Activated B cell treated with CpG ODN at 0.5 μM for 24 hours (primary cell): ENCODE data around the gene FBXO24. TPM values are rescaled to one million over a fixed set of nuclear protein-coding genes. Genes with fewer than 3 reads are reported as not detected.

Source experiments
- ATAC-seq: fragments of 200-7000 bp; cut with Tn5 transposase; one replicate; pipeline ENCODE4 v1.10.0; 2021; ENCODE audit warnings: low read depth, mild to moderate bottlenecking, moderate library complexity
- CTCF ChIA-PET: fragments of 350-600 bp; sonication (Branson Sonifier 250); formaldehyde crosslinking; loops from one replicate; lab custom pipeline; 2021; ENCODE audit warnings: antibody characterized with exemption; lab: Charles Lee
- POLR2A ChIA-PET: fragments of 350-600 bp; sonication (Branson Sonifier 250); formaldehyde crosslinking; loops from one replicate; lab custom pipeline; 2021; ENCODE audit warnings: antibody characterized with exemption; lab: Charles Lee
- DNase-seq: peaks from one replicate; pipeline ENCODE4 v3.0.0; 2022
- H3K27ac Mint-ChIP-seq: one replicate; pipeline ENCODE4 v1.8.0; 2020; ENCODE audit warnings: mixed read lengths
- H3K27me3 Mint-ChIP-seq: one replicate; pipeline ENCODE4 v1.8.0; 2021; ENCODE audit warnings: mixed read lengths
- H3K36me3 Mint-ChIP-seq: one replicate; pipeline ENCODE4 v1.8.0; 2021; ENCODE audit warnings: low read depth, mixed read lengths
- H3K4me1 Mint-ChIP-seq: one replicate; pipeline ENCODE4 v1.8.0; 2021; ENCODE audit warnings: mixed read lengths
- H3K4me3 Mint-ChIP-seq: one replicate; pipeline ENCODE4 v1.8.0; 2020; ENCODE audit warnings: mild to moderate bottlenecking, mixed read lengths
- H3K9me3 Mint-ChIP-seq: one replicate; pipeline ENCODE4 v1.8.0; 2020; ENCODE audit warnings: mixed read lengths
- intact Hi-C: fragments of 100-400 bp; cut with micrococcal nuclease; formaldehyde crosslinking; loops from one replicate; pipeline ENCODE4 v1.15.1; 2024
- total RNA-seq: library from RNA; stranded (reverse); gene quantifications from 2 replicates; pipeline ENCODE4 v1.2.3, GENCODE V29; 2022
- TF ChIP-seq, protein P1 (sequence below): fragments of 200-600 bp; IDR thresholded peaks from one replicate; pipeline ENCODE4 v1.8.0; 2022; ENCODE audit warnings: antibody characterized with exemption, mild to moderate bottlenecking

Gene FBXO24
- total RNA-seq, 1 donor from 2014 or later, result 1.9 TPM

DNA sequence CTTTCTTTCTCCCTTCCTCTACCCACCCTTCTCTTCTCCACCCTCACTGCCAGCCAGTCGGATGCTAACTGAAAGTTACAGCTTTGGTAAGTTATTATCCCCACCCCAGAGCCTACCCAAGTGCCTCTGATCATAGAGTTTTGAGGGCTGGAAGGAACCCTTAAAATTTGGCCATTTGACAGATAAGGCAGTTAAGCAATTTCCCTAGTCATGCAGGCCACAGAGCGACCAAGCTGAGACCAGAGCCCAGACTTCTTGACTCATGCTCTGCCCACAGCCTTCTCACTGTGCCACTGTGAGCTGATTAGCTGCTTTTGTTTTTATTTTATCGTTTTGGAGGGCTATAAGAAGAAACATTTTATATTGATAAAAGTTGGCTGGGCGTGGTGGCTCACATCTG is 29.6 kb upstream of the FBXO24 start:
- H3K4me3 Mint-ChIP-seq, result no peak overlapping the region

DNA sequence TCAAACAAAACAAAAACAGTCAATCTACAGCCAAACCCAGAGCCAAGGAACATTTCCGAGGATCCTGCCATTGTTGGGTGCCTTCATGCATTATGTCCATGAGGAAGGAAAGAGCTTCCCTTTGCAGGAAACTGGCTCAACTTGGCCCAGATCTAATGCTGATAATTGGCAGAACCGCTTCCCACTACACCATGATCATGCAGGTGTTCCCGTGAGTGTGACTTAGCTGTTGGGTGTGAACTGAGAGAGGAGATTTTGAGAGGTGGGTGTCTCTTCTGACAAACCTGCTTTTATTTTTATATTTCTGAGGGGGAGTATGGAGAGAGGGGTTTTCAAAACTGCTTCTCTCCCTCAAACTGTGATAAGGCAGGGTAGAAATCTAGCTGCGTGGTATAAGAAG is 27.0 kb upstream of the FBXO24 start:
- no peak for ATAC-seq
- Mint-ChIP-seq H3K36me3 (peaks cover 23% of the 10 kb centered on the region), H3K27ac (no peak overlapping the region), H3K4me3 (no peak overlapping the region), H3K4me1 (peaks cover 9% of the 10 kb centered on the region), H3K27me3 (no peaks in the 10 kb centered on the region), H3K9me3 (no peaks in the 10 kb centered on the region)
- no peak for DNase-seq
- ChIA-PET POLR2A (interaction anchor here (0.6 to 1.6 kb wide), 5 partner anchors 17 to 122 kb away, joined by 3 to 8 read pairs (median 4); no protein-coding TSS in a partner anchor), CTCF (interaction anchor here (1.0 to 2.5 kb wide), 23 partner anchors 9 to 166 kb away, joined by 3 to 33 read pairs (median 7); partner anchors contain the start of genes FBXO24 and LRCH4)
- intact Hi-C loops, result loop anchor here (1.0 kb wide), 5 partner anchors 9 to 166 kb away; partner anchors contain the start of genes AGFG2 and NYAP1
- TF ChIP-seq, protein P1, sequence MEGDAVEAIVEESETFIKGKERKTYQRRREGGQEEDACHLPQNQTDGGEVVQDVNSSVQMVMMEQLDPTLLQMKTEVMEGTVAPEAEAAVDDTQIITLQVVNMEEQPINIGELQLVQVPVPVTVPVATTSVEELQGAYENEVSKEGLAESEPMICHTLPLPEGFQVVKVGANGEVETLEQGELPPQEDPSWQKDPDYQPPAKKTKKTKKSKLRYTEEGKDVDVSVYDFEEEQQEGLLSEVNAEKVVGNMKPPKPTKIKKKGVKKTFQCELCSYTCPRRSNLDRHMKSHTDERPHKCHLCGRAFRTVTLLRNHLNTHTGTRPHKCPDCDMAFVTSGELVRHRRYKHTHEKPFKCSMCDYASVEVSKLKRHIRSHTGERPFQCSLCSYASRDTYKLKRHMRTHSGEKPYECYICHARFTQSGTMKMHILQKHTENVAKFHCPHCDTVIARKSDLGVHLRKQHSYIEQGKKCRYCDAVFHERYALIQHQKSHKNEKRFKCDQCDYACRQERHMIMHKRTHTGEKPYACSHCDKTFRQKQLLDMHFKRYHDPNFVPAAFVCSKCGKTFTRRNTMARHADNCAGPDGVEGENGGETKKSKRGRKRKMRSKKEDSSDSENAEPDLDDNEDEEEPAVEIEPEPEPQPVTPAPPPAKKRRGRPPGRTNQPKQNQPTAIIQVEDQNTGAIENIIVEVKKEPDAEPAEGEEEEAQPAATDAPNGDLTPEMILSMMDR, result no peak

More for the DNA sequence above, 29.6 kb upstream of the FBXO24 start:
- POLR2A ChIA-PET, result interaction anchor here (0.6 to 0.7 kb wide), 2 partner anchors 32 to 85 kb away, joined by 5 read pairs; no protein-coding TSS in a partner anchor
- CTCF ChIA-PET, result no interaction called here
- Mint-ChIP-seq H3K9me3 (no peaks in the 10 kb centered on the region), H3K27ac (no peak overlapping the region), H3K36me3 (peaks cover 27% of the 10 kb centered on the region), H3K27me3 (no peaks in the 10 kb centered on the region), H3K4me1 (peaks cover 5% of the 10 kb centered on the region)
- TF ChIP-seq, protein P1, result no peak
- DNase-seq, result no peak
- no peak for ATAC-seq
- intact Hi-C loops, result no loop called here

DNA sequence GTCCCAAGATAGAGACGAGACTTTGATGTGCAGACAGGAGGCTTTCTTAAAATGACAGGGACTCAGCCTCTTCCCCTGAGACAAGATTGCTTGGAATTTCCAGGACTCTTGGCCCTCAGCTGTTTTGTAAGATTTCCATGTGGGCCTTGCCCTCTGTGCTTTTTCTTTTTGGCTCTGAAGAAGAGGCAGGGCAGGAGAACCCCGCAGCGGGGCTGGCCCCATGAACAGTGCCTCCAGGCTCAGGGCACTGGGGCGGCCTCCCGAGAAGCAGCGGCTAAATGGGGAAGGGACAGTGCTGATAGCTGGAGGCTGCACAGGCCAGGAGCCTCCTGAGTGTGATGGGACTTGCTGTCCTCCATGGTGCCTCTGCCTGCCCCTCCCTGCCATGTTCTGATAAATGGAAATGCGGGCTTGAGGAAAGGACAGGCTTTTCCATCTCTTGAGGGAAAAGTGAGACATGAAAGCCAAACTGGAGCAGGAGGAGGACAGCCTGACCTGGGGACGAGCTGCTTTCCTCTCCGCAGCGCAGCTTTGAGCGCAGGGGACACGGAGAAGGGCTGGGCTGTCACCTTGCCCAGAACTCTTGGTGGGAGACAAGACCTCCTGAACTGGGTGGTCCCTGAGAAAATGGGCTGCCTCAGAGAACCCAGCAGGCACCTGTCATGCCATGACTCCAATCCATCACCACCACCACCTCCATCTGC is 24.5 kb upstream of the FBXO24 start:
- CTCF ChIA-PET, result interaction anchor here (0.9 to 1.4 kb wide), 2 partner anchors 115 to 150 kb away, joined by 3 read pairs; no protein-coding TSS in a partner anchor
- POLR2A ChIA-PET, result interaction anchor here (0.5 kb wide), 1 partner anchor 113 kb away, joined by 8 read pairs; no protein-coding TSS in a partner anchor
- TF ChIP-seq, protein P1, result no peak
- no peak overlapping the region for H3K27ac Mint-ChIP-seq
- no peak overlapping the region for H3K4me3 Mint-ChIP-seq
- peaks cover 8% of the 10 kb centered on the region for H3K36me3 Mint-ChIP-seq
- no peaks in the 10 kb centered on the region for H3K27me3 Mint-ChIP-seq
- intact Hi-C loops, result no loop called here
- no peak for ATAC-seq
- H3K4me1 Mint-ChIP-seq, result peaks cover 9% of the 10 kb centered on the region
- no peaks in the 10 kb centered on the region for H3K9me3 Mint-ChIP-seq
- DNase-seq, result no peak

DNA sequence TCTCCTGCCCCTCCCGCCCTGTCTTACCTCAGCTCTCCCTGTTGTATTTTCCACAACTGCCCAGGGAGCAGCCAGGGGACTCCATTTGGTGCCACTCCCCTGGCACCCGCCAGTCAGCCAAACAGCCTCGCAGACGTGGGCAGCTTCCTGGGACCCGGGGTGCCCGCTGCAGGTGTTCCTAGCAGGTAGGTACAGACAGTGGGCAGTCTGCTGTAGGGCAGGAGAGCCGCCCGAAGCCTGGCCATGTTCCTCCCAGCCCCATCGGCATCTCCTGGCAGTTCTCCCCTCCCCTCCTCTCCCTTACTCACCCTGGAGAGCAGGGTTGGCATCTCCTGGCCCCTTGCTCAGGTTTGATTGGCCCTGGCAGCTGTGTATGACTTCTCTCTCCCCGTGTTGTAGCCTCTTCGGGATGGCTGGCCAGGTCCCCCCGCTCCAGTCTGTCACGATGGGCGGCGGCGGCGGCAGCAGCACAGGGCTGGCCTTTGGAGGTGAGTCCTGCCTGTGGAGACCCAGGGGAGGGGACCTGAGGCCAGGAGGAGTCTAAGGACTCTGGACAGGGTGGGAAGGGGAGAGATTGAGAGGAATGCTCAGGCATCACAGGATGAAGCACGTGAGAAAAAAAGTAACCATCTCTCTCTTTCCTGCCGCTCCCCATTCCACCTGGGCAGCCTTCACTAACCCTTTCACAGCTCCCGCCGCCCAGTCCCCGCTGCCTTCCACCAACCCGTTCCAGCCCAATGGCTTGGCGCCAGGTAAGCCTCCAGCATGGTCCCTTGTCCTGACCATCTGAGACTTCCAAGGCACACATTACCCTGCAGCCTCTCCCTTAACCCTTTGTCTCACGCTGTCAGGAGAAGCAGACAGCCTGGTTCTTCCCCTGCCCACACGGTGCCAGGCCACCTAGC is 23.7 kb upstream of the FBXO24 start:
- ATAC-seq (no peak), DNase-seq (no peak)
- intact Hi-C loops, result no loop called here
- ChIA-PET POLR2A (interaction anchor here (0.6 kb wide), 1 partner anchor 13 kb away, joined by 10 read pairs; no protein-coding TSS in a partner anchor), CTCF (interaction anchor here (1.4 to 3.1 kb wide), 2 partner anchors 129 to 151 kb away, joined by 3 to 24 read pairs; no protein-coding TSS in a partner anchor)
- no peaks in the 10 kb centered on the region for H3K27me3 Mint-ChIP-seq
- peaks cover 3% of the 10 kb centered on the region for H3K36me3 Mint-ChIP-seq
- H3K4me1 Mint-ChIP-seq, result peaks cover 13% of the 10 kb centered on the region
- no peak overlapping the region for H3K4me3 Mint-ChIP-seq
- TF ChIP-seq, protein P1, result no peak
- H3K9me3 Mint-ChIP-seq, result no peaks in the 10 kb centered on the region
- H3K27ac Mint-ChIP-seq, result no peak overlapping the region
